GM10847 (cell line): ENCODE results near the gene PLN.

Source experiments
- POLR2A ChIP-seq: IDR thresholded peaks from 2 replicates; pipeline ENCODE4 v1.6.1; 2011; ENCODE audit not compliant: insufficient read length; ENCODE audit errors: extremely low read depth

PLN gene

GRCh38 chr6:118548136-118548535 lies at the start of gene PLN:
TSS of gene PLN (plus strand) at chr6:118548296. CDS start at chr6:118558922, 10,626 bp downstream.
- TF ChIP-seq POLR2A: no peak

- no peak for TF ChIP-seq POLR2A
Measured at GRCh38 chr6:118500130-118501015, 47.7 kb upstream of the PLN start.

GRCh38 chr6:118501099-118501498 lies 47.0 kb upstream of the PLN start:
- TF ChIP-seq POLR2A: no peak

GRCh38 chr6:118501765-118502164 lies 46.3 kb upstream of the PLN start:
- no peak for TF ChIP-seq POLR2A

GRCh38 chr6:118502169-118502568 lies 45.9 kb upstream of the PLN start:
- no peak for TF ChIP-seq POLR2A

- no peak for TF ChIP-seq POLR2A
Measured at GRCh38 chr6:118504611-118505010, 43.5 kb upstream of the PLN start.

GRCh38 chr6:118505656-118506055 lies 42.4 kb upstream of the PLN start:
- TF ChIP-seq POLR2A: no peak

GRCh38 chr6:118506071-118506638 lies 41.9 kb upstream of the PLN start:
- no peak for TF ChIP-seq POLR2A

- no peak for TF ChIP-seq POLR2A
Measured at GRCh38 chr6:118507636-118508035, 40.5 kb upstream of the PLN start.

- no peak for TF ChIP-seq POLR2A
Measured at GRCh38 chr6:118509009-118509617, 39.0 kb upstream of the PLN start.

GRCh38 chr6:118511930-118512715 lies 36.0 kb upstream of the PLN start:
- no peak for TF ChIP-seq POLR2A

GRCh38 chr6:118514689-118515088 lies 33.4 kb upstream of the PLN start:
- no peak for TF ChIP-seq POLR2A

- no peak for TF ChIP-seq POLR2A
Measured at GRCh38 chr6:118522422-118522821, 25.7 kb upstream of the PLN start.

- TF ChIP-seq POLR2A: no peak
Measured at GRCh38 chr6:118523216-118523615, 24.9 kb upstream of the PLN start.

GRCh38 chr6:118524686-118525085 lies 23.4 kb upstream of the PLN start:
- TF ChIP-seq POLR2A: no peak
